ENCODE measurements around the gene MEGF11.

DNA sequence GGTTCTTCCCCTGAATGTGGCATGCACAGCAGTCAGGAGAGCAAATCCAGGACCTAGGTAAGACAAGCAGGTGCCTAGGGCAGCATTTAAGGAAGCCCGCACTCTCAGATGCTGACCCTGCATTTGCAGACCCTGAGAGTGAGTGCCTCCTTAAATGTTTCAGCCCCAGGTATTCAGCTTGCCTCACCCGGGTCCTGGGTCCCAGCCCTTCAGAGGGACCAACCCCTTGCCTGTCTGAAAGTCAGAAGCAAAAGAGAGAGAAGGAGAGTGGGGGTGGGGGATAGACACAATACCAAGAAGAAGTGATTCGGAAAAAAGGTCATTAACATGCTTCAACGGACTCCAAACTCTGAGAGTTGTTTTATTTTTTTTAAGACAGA, 75.0 kb downstream of the MEGF11 start:
- no peak for TF ChIP-seq POLR2A (IDR thresholded peaks at IDR 0.05)
- TF ChIP-seq, protein P1, sequence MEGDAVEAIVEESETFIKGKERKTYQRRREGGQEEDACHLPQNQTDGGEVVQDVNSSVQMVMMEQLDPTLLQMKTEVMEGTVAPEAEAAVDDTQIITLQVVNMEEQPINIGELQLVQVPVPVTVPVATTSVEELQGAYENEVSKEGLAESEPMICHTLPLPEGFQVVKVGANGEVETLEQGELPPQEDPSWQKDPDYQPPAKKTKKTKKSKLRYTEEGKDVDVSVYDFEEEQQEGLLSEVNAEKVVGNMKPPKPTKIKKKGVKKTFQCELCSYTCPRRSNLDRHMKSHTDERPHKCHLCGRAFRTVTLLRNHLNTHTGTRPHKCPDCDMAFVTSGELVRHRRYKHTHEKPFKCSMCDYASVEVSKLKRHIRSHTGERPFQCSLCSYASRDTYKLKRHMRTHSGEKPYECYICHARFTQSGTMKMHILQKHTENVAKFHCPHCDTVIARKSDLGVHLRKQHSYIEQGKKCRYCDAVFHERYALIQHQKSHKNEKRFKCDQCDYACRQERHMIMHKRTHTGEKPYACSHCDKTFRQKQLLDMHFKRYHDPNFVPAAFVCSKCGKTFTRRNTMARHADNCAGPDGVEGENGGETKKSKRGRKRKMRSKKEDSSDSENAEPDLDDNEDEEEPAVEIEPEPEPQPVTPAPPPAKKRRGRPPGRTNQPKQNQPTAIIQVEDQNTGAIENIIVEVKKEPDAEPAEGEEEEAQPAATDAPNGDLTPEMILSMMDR (IDR thresholded peaks at IDR 0.05): no peak
